Epithelial cell of proximal tubule (primary cell): ENCODE results near the gene RAB26. TPM values are rescaled to one million over a fixed set of nuclear protein-coding genes. Genes with fewer than 3 reads are reported as not detected.

Experiments used
- DNase-seq: peaks from one replicate; pipeline ENCODE4 v3.0.0-alpha.2; 2011; ENCODE audit warnings: low read depth
- H3K4me3 ChIP-seq: 2 replicates; pipeline ENCODE4 v1.5.1; 2011; ENCODE audit warnings: low read depth, mild to moderate bottlenecking, low read length
- total RNA-seq: library from RNA; depleted of rRNA; stranded (reverse); fragments of >200 nt; gene quantifications from 2 replicates; pipeline ENCODE4 v1.2.3, GENCODE V29; 2015
- TF ChIP-seq, protein P1 (sequence below): conservative IDR thresholded peaks from 2 replicates; pipeline ENCODE4 v1.5.1; 2012; ENCODE audit warnings: low read depth, mild to moderate bottlenecking, low read length

The RAB26 gene
- total RNA-seq, 1 donor from 2014 or later, result 11.6 TPM

- no peak for DNase-seq
Measured at GRCh38 chr16:2158262-2158638, 9.8 kb downstream of the RAB26 start.

GRCh38 chr16:2159175-2159838, 10.9 kb downstream of the RAB26 start:
- DNase-seq, result no peak
- H3K4me3 ChIP-seq, result no peak overlapping the region
- TF ChIP-seq, protein P1, sequence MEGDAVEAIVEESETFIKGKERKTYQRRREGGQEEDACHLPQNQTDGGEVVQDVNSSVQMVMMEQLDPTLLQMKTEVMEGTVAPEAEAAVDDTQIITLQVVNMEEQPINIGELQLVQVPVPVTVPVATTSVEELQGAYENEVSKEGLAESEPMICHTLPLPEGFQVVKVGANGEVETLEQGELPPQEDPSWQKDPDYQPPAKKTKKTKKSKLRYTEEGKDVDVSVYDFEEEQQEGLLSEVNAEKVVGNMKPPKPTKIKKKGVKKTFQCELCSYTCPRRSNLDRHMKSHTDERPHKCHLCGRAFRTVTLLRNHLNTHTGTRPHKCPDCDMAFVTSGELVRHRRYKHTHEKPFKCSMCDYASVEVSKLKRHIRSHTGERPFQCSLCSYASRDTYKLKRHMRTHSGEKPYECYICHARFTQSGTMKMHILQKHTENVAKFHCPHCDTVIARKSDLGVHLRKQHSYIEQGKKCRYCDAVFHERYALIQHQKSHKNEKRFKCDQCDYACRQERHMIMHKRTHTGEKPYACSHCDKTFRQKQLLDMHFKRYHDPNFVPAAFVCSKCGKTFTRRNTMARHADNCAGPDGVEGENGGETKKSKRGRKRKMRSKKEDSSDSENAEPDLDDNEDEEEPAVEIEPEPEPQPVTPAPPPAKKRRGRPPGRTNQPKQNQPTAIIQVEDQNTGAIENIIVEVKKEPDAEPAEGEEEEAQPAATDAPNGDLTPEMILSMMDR, result no peak

More at GRCh38 chr16:2158262-2158638, 9.8 kb downstream of the RAB26 start:
- H3K4me3 ChIP-seq, result no peak overlapping the region
- TF ChIP-seq, protein P1, result no peak

GRCh38 chr16:2160915-2161551, 12.6 kb downstream of the RAB26 start:
- H3K4me3 ChIP-seq, result no peak overlapping the region
- TF ChIP-seq, protein P1, result no peak
- DNase-seq, result no peak

- TF ChIP-seq, protein P1, result no peak
- DNase-seq, result no peak
- H3K4me3 ChIP-seq, result no peak overlapping the region
Measured at GRCh38 chr16:2161911-2162310, 13.5 kb downstream of the RAB26 start.

DNA sequence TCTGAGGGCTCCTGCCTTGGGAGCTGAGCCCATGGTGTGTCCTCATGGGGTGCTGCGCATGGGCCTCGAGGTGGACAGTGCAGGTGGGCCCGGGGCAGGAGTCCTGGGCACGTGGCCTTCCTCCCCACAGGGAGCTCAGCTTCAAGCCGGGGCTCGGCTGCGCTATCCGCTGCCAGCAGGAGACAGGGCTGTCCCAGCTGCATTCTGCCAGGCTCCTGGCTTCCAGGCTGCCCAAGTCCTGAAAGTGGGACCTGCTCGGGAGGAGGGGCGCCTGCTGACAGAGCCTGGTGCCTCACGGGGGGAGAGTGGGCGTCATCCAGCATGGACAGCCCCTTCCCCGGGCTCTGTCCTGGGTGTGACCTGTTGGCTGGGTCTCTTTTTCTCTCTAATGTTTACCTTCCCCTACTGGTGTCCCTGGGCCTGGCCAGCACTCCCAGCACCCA, 14.3 kb downstream of the RAB26 start:
- no peak overlapping the region for H3K4me3 ChIP-seq
- no peak for DNase-seq
- TF ChIP-seq, protein P1, result no peak

- no peak for DNase-seq
- H3K4me3 ChIP-seq, result no peak overlapping the region
Measured at GRCh38 chr16:2163211-2163881, 14.9 kb downstream of the RAB26 start.

More at GRCh38 chr16:2163211-2163881, 14.9 kb downstream of the RAB26 start:
- TF ChIP-seq, protein P1, result no peak
